K562 (cell line): ENCODE measurements around the gene UBE2H. TPM values are rescaled to one million over a fixed set of nuclear protein-coding genes. Genes with fewer than 3 reads are reported as not detected.

Source experiments
- C11orf30 ChIP-seq: fragments of 450-650 bp; IDR thresholded peaks from 2 replicates; pipeline ENCODE4 v1.6.1; 2016; ENCODE audit warnings: low read depth, mild to moderate bottlenecking
- ESRRA ChIP-seq: fragments of 450-650 bp; IDR thresholded peaks from 2 replicates; pipeline ENCODE4 v1.6.1; 2014; ENCODE audit warnings: low read depth, mild to moderate bottlenecking, moderate library complexity, borderline replicate concordance
- HDAC2 ChIP-seq: fragments of 450-650 bp; IDR thresholded peaks from 2 replicates; pipeline ENCODE4 v1.6.1; 2016; ENCODE audit warnings: mild to moderate bottlenecking
- SRSF9 ChIP-seq: fragments of 200-400 bp; formaldehyde crosslinking; IDR thresholded peaks from 2 replicates; pipeline ENCODE4 v1.6.1; 2017; ENCODE audit warnings: low read depth, low read length, borderline replicate concordance
- polyA plus RNA-seq, 8 experiments: library from polyadenylated mRNA; depleted of rRNA in 4 of 8; stranded (reverse) in 5 of 8; unstranded in 3 of 8; fragments of >200 nt; fragmentation: Nextera tagmentation in 2 of 8; fragmentation: Illumina TruSeq in 1 of 8; extraction: Ambion mirVana in 2 of 8; extraction: Trizol in 1 of 8; gene quantifications; 2 replicates each; pipeline versions ENCODE4 v1.2.1 to v1.2.3, GENCODE V29; 2011 to 2014; ENCODE audit warnings: inconsistent platforms in 1 of 8, missing spikeins in 1 of 8
- total RNA-seq, 7 experiments: library from RNA; depleted of rRNA in 6 of 7; stranded (reverse); fragments of >200 nt in 6 of 7; fragmentation: Illumina TruSeq in 2 of 7; extraction: Trizol in 2 of 7; gene quantifications; 2 replicates each; pipeline versions ENCODE4 v1.2.1 to v1.2.3, GENCODE V29; 2011 to 2021; ENCODE audit warnings: low replicate concordance in 1 of 7
- TF ChIP-seq, protein P1 (sequence below), 2 experiments: fragments of 450-650 bp; IDR thresholded peaks; 2 replicates each; pipeline ENCODE4 v1.6.1; 2016; ENCODE audit warnings: mild to moderate bottlenecking in 2 of 2, borderline replicate concordance in 1 of 2, low read depth in 1 of 2, moderate library complexity in 1 of 2
- TF ChIP-seq, protein P2 (sequence below), 2 experiments: IDR thresholded peaks in 1 of 2; conservative IDR thresholded peaks in 1 of 2; 2 replicates each; pipeline ENCODE4 v1.6.1; 2016; ENCODE audit warnings: low read depth in 2 of 2, mild to moderate bottlenecking in 1 of 2, missing compliant biosample characterization in 1 of 2, missing genetic modification characterization in 1 of 2, moderate library complexity in 1 of 2
- TF ChIP-seq, protein P3 (sequence below): sonication (generic); formaldehyde crosslinking; IDR thresholded peaks from 2 replicates; pipeline ENCODE4 v1.8.0; 2022; ENCODE audit warnings: missing genetic modification reagents, mild to moderate bottlenecking, borderline replicate concordance

The UBE2H gene
- total and polyA plus RNA-seq, 9 of the 15 experiments (the other 6 are each of a cell fraction or from before 2014, with no cell fraction given) = 6.3 to 33.0 (median 13.3) TPM

DNA sequence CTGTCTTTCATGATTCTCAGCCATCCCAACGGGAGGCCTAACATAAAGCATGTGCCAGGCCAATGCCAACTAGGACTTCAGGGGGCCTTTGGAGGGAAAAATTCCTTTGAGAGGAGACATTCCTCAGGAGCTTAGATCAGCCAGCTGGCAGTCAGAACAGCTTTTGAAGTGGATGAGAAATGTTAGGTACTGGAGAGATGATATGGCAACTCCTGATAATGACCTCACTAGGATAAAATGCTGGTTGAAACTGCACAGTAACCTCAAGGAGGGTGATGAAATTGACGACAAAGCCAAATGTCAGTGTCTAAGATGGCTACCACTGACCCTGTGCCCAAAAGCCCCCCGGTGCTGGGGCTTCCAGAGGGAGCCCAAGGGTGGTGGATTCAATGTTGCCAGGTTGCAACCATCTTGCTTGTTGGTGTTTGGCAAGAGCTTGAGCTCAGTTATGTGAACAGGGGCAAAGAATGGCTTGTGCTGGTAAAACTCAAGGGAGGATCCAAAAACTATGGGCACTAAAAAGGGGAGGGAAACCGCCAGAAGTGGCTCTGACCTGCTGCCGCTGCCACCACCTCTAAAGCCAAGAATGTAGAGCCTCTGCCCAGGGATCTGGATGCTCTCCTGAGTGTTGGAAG lies 121.2 kb downstream of the UBE2H start (continued):
- TF ChIP-seq, protein P1, sequence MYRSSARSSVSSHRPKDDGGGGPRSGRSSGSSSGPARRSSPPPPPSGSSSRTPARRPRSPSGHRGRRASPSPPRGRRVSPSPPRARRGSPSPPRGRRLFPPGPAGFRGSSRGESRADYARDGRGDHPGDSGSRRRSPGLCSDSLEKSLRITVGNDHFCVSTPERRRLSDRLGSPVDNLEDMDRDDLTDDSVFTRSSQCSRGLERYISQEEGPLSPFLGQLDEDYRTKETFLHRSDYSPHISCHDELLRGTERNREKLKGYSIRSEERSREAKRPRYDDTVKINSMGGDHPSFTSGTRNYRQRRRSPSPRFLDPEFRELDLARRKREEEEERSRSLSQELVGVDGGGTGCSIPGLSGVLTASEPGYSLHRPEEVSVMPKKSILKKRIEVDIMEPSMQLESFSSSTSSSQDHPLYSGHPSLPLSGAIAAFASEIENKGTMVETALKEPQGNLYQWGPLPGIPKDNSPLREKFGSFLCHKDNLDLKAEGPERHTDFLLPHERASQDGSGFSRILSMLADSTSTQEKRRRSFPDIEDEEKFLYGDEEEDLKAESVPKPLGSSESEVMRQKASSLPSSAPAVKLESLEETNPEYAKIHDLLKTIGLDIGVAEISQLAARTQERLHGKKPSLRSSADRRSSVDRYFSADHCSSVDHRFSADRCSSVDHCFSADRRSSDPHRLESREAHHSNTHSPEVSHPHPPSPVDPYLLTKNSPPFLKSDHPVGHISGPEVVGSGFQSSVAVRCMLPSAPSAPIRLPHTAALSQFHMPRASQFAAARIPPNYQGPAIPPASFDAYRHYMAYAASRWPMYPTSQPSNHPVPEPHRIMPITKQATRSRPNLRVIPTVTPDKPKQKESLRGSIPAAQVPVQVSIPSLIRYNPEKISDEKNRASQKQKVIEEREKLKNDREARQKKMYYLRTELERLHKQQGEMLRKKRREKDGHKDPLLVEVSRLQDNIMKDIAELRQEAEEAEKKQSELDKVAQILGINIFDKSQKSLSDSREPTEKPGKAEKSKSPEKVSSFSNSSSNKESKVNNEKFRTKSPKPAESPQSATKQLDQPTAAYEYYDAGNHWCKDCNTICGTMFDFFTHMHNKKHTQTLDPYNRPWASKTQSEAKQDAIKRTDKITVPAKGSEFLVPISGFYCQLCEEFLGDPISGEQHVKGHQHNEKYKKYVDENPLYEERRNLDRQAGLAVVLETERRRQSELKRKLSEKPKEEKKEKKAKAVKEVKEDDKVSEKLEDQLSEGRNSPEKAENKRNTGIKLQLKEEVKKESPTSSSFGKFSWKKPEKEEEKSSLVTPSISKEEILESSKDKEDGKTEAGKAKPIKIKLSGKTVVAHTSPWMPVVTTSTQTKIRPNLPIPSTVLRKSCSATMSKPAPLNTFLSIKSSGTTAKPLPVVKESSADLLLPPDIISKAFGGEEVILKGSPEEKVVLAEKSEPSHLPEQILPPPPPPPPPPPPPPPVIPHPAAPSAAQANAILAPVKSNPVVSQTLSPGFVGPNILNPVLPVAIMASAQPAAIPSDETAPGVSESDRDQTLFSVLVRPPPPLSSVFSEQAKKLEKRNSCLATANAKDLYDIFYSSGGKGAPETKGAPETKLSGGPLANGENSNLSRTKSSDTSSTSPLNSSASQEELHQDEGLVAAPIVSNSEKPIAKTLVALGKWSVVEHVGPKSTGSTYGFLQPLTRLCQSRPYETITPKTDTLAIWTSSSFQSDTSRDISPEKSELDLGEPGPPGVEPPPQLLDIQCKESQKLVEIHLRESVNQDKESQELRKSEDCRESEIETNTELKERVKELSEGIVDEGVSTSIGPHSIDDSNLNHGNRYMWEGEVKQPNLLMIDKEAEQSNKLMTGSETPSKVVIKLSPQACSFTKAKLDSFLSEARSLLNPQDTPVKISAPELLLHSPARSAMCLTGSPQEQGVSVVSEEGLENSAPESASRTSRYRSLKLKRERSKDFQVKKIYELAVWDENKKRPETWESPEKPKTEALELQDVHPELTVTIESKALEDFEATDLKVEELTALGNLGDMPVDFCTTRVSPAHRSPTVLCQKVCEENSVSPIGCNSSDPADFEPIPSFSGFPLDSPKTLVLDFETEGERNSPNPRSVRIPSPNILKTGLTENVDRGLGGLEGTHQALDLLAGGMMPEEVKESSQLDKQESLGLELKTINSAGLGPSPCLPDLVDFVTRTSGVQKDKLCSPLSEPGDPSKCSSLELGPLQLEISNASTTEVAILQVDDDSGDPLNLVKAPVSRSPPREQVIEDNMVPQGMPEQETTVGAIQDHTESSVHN (IDR thresholded peaks at IDR 0.05; ENCODE audit: borderline replicate concordance in 1 of 2, low read depth in 1 of 2) = peak in 1 of 2 experiments; percentile 92; a peak in 2 of 4 replicates
- TF ChIP-seq SRSF9 (no peak), ESRRA (peak; percentile 17; the same call in 1 of the 2 replicates), HDAC2 (peak; percentile 63; the same call in 1 of the 2 replicates), C11orf30 (peak; percentile 70; the same call in 1 of the 2 replicates)
- TF ChIP-seq, protein P2, sequence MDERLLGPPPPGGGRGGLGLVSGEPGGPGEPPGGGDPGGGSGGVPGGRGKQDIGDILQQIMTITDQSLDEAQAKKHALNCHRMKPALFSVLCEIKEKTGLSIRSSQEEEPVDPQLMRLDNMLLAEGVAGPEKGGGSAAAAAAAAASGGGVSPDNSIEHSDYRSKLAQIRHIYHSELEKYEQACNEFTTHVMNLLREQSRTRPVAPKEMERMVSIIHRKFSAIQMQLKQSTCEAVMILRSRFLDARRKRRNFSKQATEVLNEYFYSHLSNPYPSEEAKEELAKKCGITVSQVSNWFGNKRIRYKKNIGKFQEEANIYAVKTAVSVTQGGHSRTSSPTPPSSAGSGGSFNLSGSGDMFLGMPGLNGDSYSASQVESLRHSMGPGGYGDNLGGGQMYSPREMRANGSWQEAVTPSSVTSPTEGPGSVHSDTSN (CRISPR knock-in tag; IDR thresholded peaks at IDR 0.05; ENCODE audit: low read depth) = no peak
- TF ChIP-seq, protein P2 (tag; conservative IDR thresholded peaks at IDR 0.05; ENCODE audit: low read depth) = peak; percentile 33; the same call in 1 of the 2 replicates
- TF ChIP-seq, protein P3, sequence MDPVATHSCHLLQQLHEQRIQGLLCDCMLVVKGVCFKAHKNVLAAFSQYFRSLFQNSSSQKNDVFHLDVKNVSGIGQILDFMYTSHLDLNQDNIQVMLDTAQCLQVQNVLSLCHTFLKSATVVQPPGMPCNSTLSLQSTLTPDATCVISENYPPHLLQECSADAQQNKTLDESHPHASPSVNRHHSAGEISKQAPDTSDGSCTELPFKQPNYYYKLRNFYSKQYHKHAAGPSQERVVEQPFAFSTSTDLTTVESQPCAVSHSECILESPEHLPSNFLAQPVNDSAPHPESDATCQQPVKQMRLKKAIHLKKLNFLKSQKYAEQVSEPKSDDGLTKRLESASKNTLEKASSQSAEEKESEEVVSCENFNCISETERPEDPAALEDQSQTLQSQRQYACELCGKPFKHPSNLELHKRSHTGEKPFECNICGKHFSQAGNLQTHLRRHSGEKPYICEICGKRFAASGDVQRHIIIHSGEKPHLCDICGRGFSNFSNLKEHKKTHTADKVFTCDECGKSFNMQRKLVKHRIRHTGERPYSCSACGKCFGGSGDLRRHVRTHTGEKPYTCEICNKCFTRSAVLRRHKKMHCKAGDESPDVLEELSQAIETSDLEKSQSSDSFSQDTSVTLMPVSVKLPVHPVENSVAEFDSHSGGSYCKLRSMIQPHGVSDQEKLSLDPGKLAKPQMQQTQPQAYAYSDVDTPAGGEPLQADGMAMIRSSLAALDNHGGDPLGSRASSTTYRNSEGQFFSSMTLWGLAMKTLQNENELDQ (CRISPR knock-in tag) = 0 out of 2 replicates have a peak, but pooled peaks have one; percentile 56
